Thoracic aorta (tissue), 2 donors: Measurements from ENCODE around the gene PAQR7. TPM values are rescaled to one million over a fixed set of nuclear protein-coding genes. Genes with fewer than 3 reads are reported as not detected.
"Not testable (repeated sequence)": the region's sequence is repeated elsewhere in the genome, so short reads cannot be mapped to it uniquely, and the experiment has no call there.

Experiments used
- ATAC-seq: fragments of 150-250 bp; one replicate; pipeline ENCODE4 v1.8.0; 2017; ENCODE audit warnings: low read depth; ENCODE audit not compliant: insufficient number of reproducible peaks, low FRiP score
- DNase-seq: peaks from one replicate; pipeline ENCODE4 v3.0.0-alpha.2; 2020; ENCODE audit warnings: low spot score
- H3K27ac ChIP-seq, 2 donors: fragments of 200-600 bp; sonication (generic); 1 replicate in 1 of 2; 2 replicates in 1 of 2; pipeline ENCODE4 v1.5.1; 2016; ENCODE audit warnings: mild to moderate bottlenecking in 2 of 2, moderate library complexity in 2 of 2
- H3K27me3 ChIP-seq: fragments of 200-600 bp; sonication (generic); replicated peaks from 2 replicates; pipeline ENCODE4 v1.6.0; 2016; ENCODE audit warnings: mild to moderate bottlenecking; ENCODE audit not compliant: insufficient read depth
- H3K36me3 ChIP-seq: fragments of 200-600 bp; sonication (generic); one replicate; pipeline ENCODE4 v1.5.1; 2016
- H3K4me1 ChIP-seq, 2 donors: fragments of 200-600 bp; sonication (generic); 1 replicate in 1 of 2; 2 replicates in 1 of 2; pipeline versions ENCODE4 v1.5.1 to v1.6.0; 2016; ENCODE audit warnings: low read depth in 2 of 2, mild to moderate bottlenecking in 1 of 2; ENCODE audit not compliant: control insufficient read depth in 1 of 2
- H3K4me3 ChIP-seq: fragments of 200-600 bp; sonication (generic); 2 replicates; pipeline ENCODE4 v1.5.1; 2016; ENCODE audit warnings: mild to moderate bottlenecking
- H3K9me3 ChIP-seq: fragments of 200-600 bp; sonication (generic); 2 replicates; pipeline ENCODE4 v1.5.1; 2016
- CTCF ChIP-seq: fragments of 200-600 bp; sonication (generic); IDR thresholded peaks from one replicate; pipeline ENCODE4 v1.5.1; 2019; ENCODE audit warnings: antibody characterized with exemption
- total RNA-seq, 2 donors: library from RNA; depleted of rRNA; stranded (reverse); fragments of >200 nt; gene quantifications; one replicate each; pipeline versions ENCODE4 v1.1.0 to v1.2.3, GENCODE V29; 2016

Gene PAQR7
- total RNA-seq, 2 donors from 2014 or later: 7.0 to 7.1 TPM

DNA sequence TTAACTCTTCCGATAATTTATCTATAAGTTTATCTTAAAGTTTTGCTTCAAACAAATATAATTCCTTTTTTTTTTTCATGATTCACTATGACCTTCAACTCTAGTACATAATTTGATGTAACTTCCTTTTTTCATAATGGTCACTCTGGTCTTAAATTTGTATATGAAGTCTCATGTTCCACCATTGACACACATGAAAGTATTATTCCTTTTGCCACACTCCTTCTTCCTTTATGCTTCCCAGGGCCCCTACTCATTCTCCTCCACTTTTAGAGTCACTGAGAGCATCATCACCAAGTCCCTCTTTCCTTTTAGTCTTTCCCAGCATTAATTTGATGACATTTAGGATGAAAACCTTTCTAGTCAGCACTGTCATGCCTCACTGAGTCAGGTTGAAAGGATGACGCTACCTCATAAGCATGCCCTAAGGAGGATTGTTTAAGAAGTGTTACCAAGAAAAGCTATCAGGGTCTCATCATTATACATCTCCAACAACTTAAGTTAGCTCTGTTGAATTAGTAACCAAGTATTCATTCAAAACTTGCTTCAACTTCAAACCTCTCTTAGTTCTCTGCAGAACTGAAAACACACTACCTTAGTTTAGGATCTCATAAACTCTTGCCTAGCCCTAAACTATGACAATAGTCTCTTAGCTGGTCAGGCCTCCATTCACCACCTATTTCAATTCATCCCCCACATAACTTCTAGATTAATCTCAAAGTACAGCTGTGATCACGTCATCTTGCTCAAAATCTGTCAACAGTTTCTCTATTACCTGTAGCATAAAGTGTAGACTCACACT is 30.8 kb downstream of the PAQR7 start:
- H3K4me3 ChIP-seq: no peak overlapping the region
- no peaks in the 10 kb centered on the region for H3K9me3 ChIP-seq
- no peak for TF ChIP-seq CTCF
- ATAC-seq: no peak
- H3K36me3 ChIP-seq: no peaks in the 10 kb centered on the region
- no peaks in the 10 kb centered on the region for H3K27me3 ChIP-seq
- no peak overlapping the region for H3K27ac ChIP-seq
- no peaks in the 10 kb centered on the region for H3K4me1 ChIP-seq
- no peak for DNase-seq

GRCh38 chr1:25843483-25843882 is 32.0 kb downstream of the PAQR7 start:
- no peak overlapping the region for H3K27ac ChIP-seq
- H3K4me3 ChIP-seq: no peak overlapping the region
- H3K36me3 ChIP-seq: no peaks in the 10 kb centered on the region
- H3K9me3 ChIP-seq: no peaks in the 10 kb centered on the region
- no peak for TF ChIP-seq CTCF
- ATAC-seq: no peak
- no peaks in the 10 kb centered on the region for H3K27me3 ChIP-seq
- no peaks in the 10 kb centered on the region for H3K4me1 ChIP-seq
- no peak for DNase-seq

DNA sequence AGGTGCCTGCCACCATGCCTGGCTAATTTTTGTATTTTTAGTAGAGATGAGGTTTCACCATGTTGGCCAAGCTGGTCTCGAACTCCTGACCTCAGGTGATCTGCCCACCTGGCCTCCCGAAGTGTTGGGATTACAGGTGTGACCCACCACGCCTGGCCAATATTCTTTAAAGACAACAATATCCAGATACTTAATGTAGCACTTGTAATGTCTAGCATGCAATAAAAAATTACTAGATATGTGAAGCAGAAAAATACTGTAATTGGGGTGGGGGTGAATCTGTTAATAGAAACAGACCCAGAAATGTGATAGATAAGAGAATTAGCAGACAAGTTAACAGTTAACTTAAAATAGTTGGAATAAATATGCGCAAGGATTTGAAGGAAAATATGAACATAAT is 35.7 kb downstream of the PAQR7 start:
- not testable (repeated sequence) for H3K4me3 ChIP-seq, H3K27ac ChIP-seq, DNase-seq, ATAC-seq, H3K27me3 ChIP-seq, H3K9me3 ChIP-seq, H3K36me3 ChIP-seq
- H3K4me1 ChIP-seq: peaks cover 0 to 18% of the 10 kb centered on the region in 2 donors

GRCh38 chr1:25837262-25837875 is 38.1 kb downstream of the PAQR7 start:
- Histone ChIP-seq H3K36me3 (peaks cover 10% of the 10 kb centered on the region), H3K4me1 (peaks cover 0 to 18% of the 10 kb centered on the region in 2 donors), H3K27ac (no peak overlapping the region), H3K9me3 (no peaks in the 10 kb centered on the region), H3K4me3 (no peak overlapping the region), H3K27me3 (no peaks in the 10 kb centered on the region)
- no peak for TF ChIP-seq CTCF
- DNase-seq: no peak
- no peak for ATAC-seq

- TF ChIP-seq CTCF: no peak
- no peaks in the 10 kb centered on the region for H3K9me3 ChIP-seq
- peaks cover 17% of the 10 kb centered on the region for H3K36me3 ChIP-seq
- no peaks in the 10 kb centered on the region for H3K27me3 ChIP-seq
- DNase-seq: no peak
- peaks cover 0 to 18% of the 10 kb centered on the region in 2 donors for H3K4me1 ChIP-seq
- no peak overlapping the region for H3K4me3 ChIP-seq
- ATAC-seq: no peak
- no peak overlapping the region for H3K27ac ChIP-seq
These were observed 38.8 kb downstream of the PAQR7 start for GRCh38 chr1:25836695-25837094.
